ENCODE measurements around the gene CANT1. TPM values are rescaled to one million over a fixed set of nuclear protein-coding genes. Genes with fewer than 3 reads are reported as not detected.

CANT1 gene
- total and polyA plus RNA-seq, 2 of the 13 experiments (the other 11 are each of a cell fraction or from before 2014, with no cell fraction given) = 34.1 to 42.1 TPM

GRCh38 chr17:79042421-79043190 is 33.0 kb upstream of the CANT1 start (continued):
- TF ChIP-seq ZNF512 (CRISPR knock-in tag; IDR thresholded peaks at IDR 0.05) = no peak
- no peak for TF ChIP-seq ZNF33B (CRISPR knock-in tag; IDR thresholded peaks at IDR 0.05)
- TF ChIP-seq SRSF1 (optimal IDR thresholded peaks at IDR 0.05; ENCODE audit: low read depth, low read length) = no peak
- TF ChIP-seq SNAPC2 (CRISPR knock-in tag; IDR thresholded peaks at IDR 0.05) = no peak
- no peak for TF ChIP-seq ARID2 (CRISPR knock-in tag; IDR thresholded peaks at IDR 0.05; ENCODE audit: borderline replicate concordance)
- TF ChIP-seq AKAP8 (CRISPR knock-in tag; IDR thresholded peaks at IDR 0.05) = no peak
- peak; percentile 94 for TF ChIP-seq CTCF (CRISPR knock-in tag; IDR thresholded peaks at IDR 0.05)
- no peak for TF ChIP-seq SMARCE1 (IDR thresholded peaks at IDR 0.05; ENCODE audit: borderline replicate concordance)
- TF ChIP-seq CBX5 (CRISPR knock-in tag; IDR thresholded peaks at IDR 0.05; ENCODE audit: borderline replicate concordance) = no peak; the same call in 1 of the 2 replicates
- no peak for TF ChIP-seq PRMT3 (CRISPR knock-in tag; IDR thresholded peaks at IDR 0.05; ENCODE audit: borderline replicate concordance, low read depth)
- no peak for TF ChIP-seq NONO (IDR thresholded peaks at IDR 0.05)
- TF ChIP-seq NONO (CRISPR knock-in tag; conservative IDR thresholded peaks at IDR 0.05) = 0 out of 2 replicates have a peak, but pooled peaks have one; percentile 27
- no peak for TF ChIP-seq HNF4G (IDR thresholded peaks at IDR 0.05; ENCODE audit: borderline replicate concordance, low read depth, low read length)
- TF ChIP-seq HNF4G (CRISPR knock-in tag; IDR thresholded peaks at IDR 0.05; ENCODE audit: borderline replicate concordance, low read depth) = no peak
- no peak for TF ChIP-seq ZNF414 (CRISPR knock-in tag; IDR thresholded peaks at IDR 0.05)
- TF ChIP-seq ARNT (IDR thresholded peaks at IDR 0.05) = peak; percentile 58; the same call in 1 of the 2 replicates
- no peak for TF ChIP-seq ZC3H13 (CRISPR knock-in tag; IDR thresholded peaks at IDR 0.05)
- TF ChIP-seq LBX2 (CRISPR knock-in tag; IDR thresholded peaks at IDR 0.05; ENCODE audit: borderline replicate concordance) = no peak
- no peak for TF ChIP-seq HNRNPUL1 (IDR thresholded peaks at IDR 0.05; ENCODE audit: low read depth, low read length)
- 0 out of 2 replicates have a peak, but pooled peaks have one; percentile 39 for TF ChIP-seq ATF7 (IDR thresholded peaks at IDR 0.05)
- no peak for TF ChIP-seq ATF7 (CRISPR knock-in tag; IDR thresholded peaks at IDR 0.05)
- no peak for TF ChIP-seq RNF219 (CRISPR knock-in tag; IDR thresholded peaks at IDR 0.05)
- peak; percentile 75 for TF ChIP-seq STAG1 (CRISPR knock-in tag; IDR thresholded peaks at IDR 0.05)
- no peak for TF ChIP-seq SUZ12 (IDR thresholded peaks at IDR 0.05; ENCODE audit: low read depth, low read length)
